HPDE6-E6E7 (cell line): ENCODE measurements around the gene RASSF10.

Experiments
- DNase-seq: peaks from one replicate; pipeline ENCODE4 v3.0.0; 2011; ENCODE audit warnings: missing footprints; ENCODE audit errors: extremely low spot score

Gene RASSF10

DNA sequence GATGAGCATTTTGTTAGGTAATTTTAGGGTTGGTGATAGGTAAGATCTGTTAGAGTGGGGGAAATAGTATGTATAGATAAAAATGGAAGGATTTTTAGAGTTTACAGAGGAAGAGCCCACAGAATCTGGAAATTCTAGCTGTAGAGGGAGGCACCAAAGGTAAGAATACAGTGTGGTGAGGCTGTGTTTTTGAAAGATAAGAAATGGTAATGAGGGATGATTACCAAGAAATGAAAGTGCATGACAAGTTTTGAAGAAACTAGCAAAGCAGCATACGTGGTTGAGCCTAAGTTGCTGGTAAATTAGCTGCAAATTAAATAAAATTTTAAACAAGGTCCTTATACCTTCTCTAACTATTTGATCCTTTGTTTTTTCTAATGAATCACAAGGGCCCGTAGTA is 14.6 kb upstream of the RASSF10 start:
- no peak for DNase-seq

DNA sequence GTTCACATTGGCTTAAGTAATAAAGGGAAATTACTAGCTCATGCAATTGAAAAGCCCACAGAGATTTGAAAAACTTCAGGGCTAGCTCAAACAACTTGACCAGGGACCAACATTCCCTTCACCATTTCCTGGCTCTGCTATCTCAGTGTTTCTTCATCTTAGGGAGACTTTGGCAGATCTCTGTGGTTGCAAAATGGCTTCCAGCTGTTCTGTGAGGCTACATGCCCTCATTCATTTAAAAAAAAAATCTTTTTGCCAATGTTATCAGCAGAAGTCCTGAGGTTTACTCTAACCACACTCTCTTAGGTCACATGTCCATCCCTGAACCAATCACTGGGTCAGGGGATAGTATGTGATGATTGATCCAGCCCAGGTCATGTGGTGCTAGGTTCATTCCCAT is 13.9 kb upstream of the RASSF10 start:
- DNase-seq: no peak

DNA sequence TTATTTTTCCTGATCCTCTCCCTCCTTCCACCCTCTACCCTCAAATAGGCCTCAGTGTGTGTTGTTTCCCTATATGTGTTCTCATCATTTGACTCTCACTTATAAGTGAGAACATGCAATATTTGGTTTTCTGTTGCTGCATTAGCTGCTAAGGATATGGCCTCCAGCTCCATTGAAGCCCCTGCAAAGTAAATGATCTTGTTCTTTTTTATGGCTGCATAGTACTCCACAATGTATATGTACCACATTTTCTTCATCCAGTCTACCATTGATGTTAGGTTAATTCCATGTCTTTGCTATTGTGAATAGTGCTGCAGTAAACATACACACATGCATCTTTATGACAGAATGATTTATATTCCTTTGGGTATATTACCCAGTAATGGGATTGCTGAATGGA is 13.3 kb upstream of the RASSF10 start:
- no peak for DNase-seq

DNA sequence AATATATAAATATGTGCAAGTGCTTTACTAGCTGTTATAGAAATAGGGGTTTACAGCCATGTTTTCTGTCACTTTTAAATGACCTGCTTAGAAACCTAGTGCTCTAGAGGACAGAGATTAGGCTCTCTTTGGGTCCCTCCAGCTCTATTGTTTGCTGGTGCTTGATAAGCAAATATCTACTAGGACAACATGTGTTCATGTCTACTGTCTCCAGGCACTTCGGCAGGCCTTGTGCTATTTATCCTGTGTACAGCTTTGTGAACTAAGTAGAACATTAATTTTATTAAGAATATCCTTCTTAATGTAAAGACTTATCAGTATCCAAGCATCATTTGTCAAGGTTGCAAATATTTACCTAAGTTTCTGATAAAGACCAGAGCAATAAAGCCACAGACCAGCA is 11.9 kb upstream of the RASSF10 start:
- DNase-seq: no peak

DNA sequence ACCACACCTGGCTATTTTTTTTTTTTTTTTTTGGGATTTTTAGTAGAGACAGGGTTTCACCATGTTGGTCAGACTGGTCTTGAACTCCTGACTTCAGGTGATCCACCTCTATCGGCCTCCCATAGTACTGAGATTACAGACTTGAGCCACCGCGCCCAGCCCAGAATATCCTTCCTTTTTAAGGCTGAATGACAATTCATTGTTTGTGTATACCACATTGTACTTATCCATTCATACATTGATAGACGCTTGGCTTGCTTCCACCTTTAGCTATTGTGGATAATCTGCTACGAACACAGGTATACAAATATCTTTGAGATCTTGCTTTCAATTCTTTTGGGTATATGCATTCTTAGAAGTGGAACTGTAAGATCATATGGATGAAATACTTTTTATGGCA is 10.8 kb upstream of the RASSF10 start:
- no peak for DNase-seq

DNA sequence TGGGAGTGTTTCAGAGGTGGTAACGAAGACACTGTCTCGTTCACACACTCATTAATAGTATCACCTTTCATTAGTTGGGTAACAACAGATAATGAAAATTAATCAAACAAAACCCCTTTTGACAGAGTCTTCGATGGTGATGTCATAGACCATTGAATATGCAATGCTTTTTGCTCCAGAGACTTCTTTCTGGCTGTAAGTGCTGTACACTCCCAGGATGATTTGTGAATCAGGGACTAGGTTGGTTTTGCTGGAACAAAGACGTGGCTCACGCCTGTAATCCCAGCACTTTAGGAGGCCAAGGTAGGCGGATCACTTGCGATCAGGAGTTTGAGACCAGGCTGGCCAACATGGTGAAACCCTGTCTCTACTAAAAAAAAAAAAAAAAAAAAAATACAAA is 9.5 kb upstream of the RASSF10 start:
- DNase-seq: no peak

DNA sequence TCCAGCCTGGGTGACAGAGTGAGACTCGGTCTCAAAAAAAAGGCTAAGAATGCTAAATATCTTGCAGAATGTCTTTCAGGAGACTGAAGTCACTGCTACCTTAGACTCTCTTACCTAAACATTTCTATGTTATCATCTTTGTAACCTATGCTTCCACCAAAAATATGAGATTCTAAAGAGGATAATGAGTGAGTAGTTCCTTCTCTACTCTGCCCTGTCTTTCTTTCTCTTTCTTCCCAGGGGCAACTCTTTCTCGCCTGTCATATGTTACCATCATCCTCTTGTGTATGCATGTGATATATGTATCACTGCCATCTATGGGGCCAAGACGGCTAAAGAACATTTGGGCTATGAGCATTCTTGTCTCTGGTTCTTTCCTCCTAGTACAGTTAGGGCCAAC is 9.0 kb upstream of the RASSF10 start:
- no peak for DNase-seq

DNA sequence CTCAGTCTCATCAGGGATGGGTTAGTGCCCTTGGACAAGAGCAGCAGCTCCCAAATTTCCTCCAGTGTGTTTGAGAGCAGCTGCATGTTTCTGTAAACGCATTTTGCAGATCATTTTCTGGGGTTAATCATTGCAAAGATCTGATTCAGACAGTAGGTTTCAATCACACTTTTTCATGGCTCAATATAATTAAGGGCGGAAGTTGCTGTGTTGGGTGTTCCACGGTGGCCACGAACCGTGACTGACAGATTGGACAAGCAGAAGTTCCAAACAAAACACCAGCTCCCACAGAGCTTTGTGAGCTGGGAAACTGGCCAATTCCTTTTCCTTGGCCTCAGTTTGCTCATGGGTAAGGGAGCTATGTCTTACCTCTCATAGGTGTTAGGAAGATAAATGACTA is 8.4 kb upstream of the RASSF10 start:
- DNase-seq: no peak

DNA sequence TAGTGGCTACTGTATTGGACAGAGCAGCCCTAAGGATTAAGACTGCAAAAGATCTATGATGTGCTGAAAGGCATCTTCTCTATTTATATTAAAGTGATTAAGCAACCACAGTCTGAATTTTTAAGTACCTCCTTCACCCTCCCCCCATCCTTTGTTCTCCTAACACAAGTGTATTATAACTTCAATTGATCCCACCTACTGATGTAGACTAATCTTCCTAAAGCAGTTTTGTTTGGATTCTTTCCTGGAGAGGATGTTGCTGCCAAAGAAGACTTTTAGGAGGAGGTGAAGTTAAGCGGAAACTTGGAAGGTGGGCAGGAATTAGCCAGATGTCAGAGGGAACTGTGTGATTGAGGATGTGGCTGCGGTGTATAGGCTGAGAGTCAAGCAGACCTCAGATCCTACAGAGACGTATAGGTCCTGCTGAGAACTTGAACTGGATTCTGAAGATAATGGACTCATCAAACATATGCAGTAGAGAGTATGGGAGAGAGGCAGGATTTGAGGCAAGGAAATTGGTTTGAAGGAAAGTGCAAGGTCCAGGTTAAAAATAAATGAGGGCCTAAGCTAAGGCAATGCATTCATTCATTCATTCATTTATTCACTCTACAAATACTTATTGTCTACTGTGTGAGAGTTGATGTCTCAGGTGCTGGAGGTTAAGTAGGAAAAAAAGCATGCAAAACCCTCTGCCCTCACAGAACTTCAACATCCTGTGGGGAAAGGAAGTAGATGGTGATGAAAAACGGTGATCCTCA is 5.2 kb upstream of the RASSF10 start:
- no peak for DNase-seq

DNA sequence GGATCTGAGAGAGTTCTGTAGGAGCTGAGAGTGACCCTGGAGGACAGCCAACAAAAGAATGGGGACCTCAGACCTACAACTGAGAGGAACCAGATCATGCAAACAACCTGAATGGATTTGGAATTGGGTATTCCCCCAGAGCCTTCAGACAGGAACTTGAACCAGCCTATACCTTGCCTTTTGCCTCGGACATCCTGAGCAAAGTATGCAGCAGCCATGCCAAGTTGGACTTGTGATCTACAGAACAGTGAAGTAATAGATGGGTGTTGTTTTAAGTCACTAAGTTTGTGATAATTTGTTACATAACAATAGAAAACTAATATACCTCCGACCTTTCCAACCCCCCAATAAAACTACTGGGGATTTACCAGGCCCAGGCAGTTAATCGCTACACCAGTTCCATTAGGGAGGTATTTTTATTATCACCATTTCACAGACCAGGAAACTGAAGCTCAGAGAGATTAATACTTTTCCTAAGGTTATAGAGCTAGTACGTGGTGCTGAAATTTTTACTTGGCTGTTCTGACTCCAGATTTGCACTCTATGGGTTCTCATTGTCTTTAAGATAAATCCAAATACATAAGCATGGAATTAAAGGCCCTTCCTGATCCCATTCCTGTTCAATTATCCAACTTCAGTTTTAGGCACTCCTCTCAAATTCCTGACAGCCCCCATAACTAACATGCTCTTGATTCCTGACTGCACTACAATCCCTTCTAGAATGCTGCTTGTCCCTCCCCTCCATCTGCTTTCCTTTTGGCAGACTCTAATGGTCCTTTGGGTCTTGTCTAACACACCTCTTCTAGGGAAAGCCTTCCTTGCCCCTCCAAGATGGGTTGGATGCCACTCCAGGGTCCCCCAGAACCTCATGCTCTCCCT is 1.7 kb upstream of the RASSF10 start:
- DNase-seq: no peak

DNA sequence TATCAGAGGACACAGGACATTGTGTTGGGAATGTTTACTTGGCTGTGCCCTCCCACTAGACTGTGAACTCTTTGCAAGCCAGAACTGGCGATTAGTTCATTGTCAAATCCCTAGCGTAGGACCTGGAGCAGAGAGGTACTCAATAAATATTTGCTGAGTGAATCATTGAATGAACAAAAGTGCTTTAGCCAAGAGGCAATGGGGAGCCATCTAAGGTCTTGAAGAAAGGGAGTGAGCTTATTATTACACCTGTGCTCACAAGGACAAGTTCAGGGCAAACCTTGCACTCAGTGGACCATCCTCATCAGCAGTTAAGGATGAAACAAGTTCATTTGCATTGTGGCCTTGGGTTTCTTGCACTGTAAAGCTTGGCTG is 1.1 kb upstream of the RASSF10 start:
- peak; percentile 29 for DNase-seq

DNA sequence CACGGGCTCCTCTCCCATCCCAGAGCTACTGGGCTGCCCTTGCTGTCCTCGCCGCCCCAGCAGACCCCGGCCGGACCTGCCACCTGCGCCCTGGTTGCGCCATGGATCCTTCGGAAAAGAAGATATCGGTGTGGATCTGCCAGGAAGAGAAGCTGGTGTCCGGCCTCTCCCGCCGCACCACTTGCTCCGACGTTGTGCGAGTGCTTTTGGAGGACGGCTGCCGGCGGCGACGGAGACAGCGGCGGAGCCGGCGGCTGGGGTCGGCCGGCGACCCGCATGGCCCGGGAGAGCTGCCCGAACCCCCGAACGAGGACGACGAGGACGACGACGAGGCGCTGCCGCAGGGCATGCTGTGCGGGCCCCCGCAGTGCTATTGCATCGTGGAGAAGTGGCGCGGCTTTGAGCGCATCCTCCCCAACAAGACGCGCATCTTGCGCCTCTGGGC is 382 bp downstream of the RASSF10 start:
- DNase-seq: no peak

DNA sequence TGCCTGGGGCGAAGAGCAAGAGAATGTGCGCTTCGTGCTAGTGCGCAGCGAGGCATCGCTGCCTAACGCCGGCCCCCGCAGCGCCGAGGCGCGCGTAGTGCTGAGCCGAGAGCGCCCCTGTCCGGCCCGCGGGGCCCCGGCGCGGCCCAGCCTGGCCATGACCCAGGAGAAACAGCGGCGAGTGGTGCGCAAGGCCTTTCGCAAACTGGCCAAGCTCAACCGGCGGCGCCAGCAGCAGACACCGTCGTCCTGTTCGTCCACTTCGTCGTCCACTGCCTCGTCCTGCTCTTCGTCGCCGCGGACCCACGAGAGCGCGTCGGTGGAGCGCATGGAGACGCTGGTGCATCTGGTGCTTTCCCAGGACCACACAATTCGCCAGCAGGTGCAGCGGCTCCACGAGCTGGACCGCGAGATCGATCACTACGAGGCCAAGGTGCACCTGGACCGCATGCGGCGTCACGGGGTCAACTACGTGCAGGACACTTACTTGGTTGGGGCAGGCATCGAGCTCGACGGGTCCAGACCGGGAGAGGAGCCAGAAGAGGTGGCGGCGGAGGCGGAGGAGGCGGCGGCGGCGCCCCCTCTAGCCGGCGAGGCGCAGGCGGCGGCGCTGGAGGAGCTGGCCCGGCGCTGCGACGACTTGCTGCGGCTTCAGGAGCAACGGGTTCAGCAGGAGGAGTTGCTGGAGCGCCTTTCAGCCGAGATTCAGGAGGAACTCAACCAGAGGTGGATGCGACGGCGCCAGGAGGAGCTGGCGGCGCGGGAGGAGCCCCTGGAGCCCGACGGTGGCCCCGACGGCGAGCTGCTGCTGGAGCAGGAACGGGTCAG is 1.0 kb downstream of the RASSF10 start:
- peak; percentile 15 for DNase-seq

DNA sequence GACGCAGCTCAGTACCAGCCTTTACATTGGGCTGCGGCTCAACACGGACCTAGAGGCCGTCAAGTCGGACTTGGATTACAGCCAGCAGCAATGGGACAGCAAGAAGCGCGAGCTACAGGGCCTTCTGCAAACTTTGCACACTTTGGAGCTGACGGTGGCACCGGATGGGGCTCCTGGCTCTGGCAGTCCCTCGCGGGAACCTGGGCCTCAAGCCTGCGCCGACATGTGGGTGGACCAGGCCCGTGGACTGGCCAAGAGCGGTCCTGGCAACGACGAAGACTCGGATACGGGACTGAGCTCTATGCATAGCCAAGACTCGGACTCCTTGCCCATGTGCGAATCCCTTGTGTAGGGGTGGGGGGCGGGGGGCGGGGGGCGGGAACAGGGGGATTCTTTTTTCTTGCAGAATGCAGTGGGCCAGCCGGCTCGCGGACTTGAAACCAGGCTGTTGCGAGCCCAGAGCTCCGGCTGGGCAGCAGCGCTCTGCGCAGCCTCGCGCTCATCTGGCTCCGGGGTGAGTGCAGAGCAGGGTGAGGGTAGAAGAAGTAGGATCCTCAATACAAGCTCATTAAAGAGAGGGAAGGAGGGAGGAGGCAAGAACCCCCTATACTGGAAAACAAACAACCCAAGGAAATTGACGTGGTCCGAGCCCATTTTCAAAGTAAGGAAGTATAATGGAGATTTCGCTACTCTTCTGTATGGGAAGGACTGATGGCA is 1.8 kb downstream of the RASSF10 start:
- DNase-seq: no peak

DNA sequence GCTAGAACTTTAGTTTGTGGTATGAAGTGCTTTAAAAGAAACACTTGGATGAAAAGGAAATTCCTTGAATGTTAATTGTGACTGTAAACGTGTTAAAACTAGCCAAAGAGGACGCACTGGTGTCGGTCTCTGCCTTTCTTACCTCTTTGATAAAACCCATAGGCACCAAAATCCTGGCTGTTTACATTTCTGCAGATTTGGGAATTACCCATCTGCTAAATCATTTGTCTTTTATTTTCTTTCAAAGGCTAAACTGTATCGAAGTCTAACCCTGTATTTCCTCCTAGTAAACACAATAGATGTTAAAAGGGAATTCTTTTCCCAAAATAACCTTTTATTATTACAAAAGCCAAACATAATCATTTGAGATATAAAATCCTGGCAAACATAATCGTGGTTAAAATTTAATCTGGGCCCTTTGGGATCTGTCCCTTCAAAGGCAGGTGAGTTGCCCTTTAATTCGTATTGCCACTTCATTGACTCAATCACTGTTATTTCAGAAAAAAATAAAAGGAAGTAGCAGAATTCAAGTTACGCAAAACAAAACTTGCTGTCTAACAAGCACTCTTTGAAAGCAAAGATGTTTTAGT is 2.4 kb downstream of the RASSF10 start:
- no peak for DNase-seq

DNA sequence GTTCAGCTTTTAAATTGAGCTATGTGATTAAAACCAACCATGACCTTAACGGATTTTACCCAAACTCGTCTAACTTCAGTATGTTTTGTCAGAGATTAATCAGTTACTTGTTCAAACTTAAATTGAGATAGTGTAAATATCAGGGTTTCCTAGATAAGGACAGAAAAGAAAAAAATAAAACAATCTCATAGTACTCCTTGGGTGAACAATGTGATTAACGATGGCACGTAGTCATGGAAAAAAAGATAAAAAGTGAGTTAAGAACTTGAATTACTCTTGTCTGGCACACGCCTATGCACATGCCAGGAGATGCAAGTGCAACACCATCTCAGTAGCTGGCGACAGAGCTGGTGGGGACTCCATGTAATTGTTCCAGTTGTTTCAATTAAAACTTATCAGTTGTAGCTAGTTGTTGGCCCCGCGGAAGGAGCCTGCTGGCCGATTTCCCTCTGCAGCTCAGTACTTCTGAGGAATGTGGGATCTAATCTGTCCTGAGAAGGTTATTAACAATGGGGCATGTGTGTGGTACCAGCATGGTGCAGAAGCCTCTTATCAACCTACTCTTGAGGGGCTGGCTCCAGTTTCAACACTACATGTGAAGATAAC is 3.0 kb downstream of the RASSF10 start:
- DNase-seq: no peak

DNA sequence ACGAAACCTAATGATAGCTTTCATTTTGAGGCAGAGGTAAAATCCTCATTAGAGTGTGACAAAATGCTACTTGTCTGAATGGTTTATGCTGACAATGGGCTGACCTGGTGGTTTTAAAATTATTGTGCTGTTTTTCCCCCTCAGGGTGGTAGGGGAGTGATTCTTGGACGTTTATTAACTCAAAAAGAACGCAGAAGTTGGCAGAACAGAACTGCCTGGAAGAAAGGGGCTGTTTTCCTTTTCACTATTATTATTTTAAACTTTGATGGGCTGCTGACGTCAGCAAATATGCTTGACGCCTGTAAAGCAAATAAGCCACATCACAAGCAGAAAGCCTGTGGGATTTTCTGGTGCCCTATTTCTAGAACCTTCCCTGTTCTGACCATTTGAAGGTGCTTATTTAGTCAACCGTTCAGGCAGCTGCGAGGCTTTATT is 4.0 kb downstream of the RASSF10 start:
- no peak for DNase-seq

DNA sequence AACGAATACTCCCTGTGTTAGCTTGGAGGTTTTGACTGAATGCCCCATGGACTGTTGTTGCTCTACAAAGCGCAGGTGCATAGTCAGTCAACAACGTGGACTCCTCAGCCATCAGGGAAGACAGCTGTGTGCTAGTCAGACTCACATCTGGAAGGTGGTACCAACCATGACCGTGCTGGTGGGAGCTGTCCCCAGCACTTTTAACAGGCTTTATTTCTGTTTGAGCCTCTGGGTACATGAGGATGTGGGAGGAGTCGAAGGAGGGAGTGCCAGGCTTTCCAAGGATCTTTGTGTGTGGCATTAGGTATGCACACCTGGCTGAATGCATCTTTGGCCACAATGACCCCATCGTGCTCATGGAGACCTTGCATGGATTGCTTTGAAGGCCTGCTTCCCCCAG is 6.6 kb downstream of the RASSF10 start:
- DNase-seq: no peak

DNA sequence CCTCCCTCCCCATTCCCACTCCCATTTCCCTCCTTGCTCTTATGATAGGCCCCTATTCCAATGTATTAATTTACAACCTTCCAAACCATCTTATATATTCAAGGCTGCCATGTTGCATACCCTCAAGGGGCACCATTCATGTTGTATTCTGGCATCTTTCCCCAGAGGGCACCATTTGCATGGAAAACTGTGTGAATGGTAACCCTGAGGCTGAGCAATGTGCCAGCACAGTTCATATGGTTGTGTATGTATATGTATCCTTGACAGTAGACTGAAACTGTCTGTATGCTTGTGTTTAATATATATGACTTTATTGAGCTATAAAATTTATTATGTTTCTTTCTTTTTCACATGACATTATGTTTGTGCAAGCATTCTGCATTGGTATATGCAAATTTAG is 7.3 kb downstream of the RASSF10 start:
- DNase-seq: no peak

DNA sequence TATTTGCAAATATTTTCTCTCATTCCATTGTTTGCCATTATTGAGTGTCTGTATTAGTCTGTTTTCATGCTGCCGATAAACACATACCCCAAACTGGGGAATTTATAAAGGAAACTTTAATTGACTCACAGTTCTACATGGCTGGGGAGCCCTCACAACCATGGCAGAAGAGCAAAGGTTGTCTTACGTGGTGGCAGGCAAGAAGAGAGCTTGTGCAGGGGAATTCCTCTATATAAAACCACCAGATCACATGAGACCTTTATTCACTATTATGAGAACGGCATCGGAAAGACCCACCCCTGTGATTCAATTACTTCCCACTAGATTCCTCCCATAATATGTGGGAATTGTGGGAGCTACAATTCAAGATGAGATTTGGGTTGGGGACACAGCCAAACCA is 10.2 kb downstream of the RASSF10 start:
- no peak for DNase-seq

DNA sequence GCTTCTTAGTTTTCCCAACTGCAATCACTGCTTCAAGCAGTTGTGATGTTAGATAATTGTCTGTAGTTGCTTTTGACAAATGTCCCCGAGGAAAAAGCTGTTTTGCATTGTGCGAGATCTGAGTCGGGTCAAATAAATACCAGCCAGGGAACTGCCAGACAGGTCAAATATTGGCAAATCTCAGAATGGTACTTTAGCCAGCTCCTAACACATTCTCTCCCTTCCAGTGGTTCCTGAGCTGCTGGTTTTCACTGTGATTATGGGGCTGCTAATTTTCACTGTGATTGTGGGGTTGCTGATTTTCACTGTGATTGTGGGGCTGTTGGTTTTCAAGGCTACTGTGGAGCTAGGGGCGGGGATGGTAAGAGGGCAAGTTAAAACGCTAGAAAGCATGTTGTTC is 14.3 kb downstream of the RASSF10 start:
- DNase-seq: no peak
